GM12875 (cell line): ENCODE data around the gene IKZF3.

ENCODE experiments used
- H3K4me3 ChIP-seq: one replicate; pipeline ENCODE4 v1.5.1; 2011; ENCODE audit warnings: low read depth, low read length, control low read depth
- TF ChIP-seq, protein P1 (sequence below): IDR thresholded peaks from 2 replicates; pipeline ENCODE4 v1.5.1; 2011; ENCODE audit warnings: low read depth, mild to moderate bottlenecking, control low read depth, inconsistent platforms, low read length, moderate library complexity, borderline replicate concordance; ENCODE audit not compliant: insufficient read depth

The IKZF3 gene

DNA sequence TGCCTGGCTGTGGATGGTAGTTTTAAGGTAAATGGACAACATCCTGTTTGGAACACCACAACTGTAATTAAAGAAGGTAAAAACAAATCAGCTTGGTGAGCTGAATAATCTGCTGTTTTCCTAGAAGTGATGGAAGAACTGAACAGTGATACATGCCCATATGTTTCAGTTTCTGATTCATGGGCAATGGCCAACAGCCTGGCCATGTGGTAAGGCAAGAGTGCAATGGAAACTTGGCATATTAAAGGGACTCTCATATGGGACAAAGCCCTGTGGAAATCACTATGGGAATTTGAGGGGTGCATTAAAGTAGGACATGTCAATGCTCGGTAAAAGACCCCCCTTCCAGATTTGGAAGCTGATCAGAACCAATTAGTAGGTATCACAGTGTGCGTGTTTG is 37.8 kb downstream of the IKZF3 start:
- TF ChIP-seq, protein P1, sequence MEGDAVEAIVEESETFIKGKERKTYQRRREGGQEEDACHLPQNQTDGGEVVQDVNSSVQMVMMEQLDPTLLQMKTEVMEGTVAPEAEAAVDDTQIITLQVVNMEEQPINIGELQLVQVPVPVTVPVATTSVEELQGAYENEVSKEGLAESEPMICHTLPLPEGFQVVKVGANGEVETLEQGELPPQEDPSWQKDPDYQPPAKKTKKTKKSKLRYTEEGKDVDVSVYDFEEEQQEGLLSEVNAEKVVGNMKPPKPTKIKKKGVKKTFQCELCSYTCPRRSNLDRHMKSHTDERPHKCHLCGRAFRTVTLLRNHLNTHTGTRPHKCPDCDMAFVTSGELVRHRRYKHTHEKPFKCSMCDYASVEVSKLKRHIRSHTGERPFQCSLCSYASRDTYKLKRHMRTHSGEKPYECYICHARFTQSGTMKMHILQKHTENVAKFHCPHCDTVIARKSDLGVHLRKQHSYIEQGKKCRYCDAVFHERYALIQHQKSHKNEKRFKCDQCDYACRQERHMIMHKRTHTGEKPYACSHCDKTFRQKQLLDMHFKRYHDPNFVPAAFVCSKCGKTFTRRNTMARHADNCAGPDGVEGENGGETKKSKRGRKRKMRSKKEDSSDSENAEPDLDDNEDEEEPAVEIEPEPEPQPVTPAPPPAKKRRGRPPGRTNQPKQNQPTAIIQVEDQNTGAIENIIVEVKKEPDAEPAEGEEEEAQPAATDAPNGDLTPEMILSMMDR, result no peak
- no peak overlapping the region for H3K4me3 ChIP-seq

DNA sequence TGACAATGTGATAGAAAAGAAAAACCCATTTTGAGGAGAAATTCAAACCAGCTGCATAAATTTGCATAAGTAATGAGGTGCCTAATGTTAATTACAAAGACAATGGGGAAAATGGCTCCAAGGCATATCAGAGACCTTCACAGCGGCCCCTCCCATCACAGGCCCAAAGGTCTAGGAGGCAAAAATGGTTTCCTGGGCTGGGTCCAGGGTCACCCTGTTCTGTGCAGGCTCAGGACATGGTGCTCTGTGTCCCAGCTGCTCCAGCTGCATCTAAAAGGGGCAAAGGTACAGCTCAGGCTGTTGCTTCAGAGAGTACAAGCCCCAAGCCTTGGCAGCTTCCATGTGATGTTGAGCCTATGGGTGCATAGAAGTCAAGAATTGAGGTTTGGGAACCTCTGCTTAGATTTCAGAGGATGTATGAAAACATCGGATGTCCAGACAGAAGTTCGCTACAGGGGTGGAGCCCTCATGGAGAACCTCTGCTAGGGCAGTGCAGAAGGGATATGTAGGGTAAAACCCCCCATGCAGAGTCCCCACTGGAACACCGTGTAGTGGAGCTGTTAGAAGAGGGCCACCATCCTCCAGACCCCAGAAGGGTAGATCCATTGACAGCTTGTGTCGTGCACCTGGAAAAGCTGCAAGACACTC is 40.6 kb downstream of the IKZF3 start:
- TF ChIP-seq, protein P1, result no peak
- H3K4me3 ChIP-seq, result no peak overlapping the region

- TF ChIP-seq, protein P1, result no peak
Observed at GRCh38 chr17:39822051-39822451, 42.1 kb downstream of the IKZF3 start.

DNA sequence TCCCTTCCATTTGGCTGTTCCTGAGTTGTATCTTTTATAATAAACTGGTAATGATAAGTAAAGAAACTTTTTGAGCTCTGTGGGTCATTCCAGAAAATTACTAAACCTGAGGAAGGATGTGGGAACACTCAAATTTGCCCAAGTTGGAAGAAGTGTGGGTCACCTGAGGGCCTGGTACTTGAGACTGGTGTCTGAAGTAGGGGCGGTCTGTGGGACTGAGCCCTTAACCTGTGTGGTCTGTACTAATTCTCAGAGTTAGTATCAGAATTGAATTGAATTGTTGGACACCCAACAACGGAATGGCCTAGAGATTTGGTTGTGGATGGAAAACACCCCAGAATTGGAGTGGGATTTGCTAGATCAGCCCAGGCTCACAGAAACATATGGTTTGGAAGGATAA is 43.1 kb downstream of the IKZF3 start:
- H3K4me3 ChIP-seq, result no peak overlapping the region
- TF ChIP-seq, protein P1, result no peak

More at GRCh38 chr17:39822051-39822451, 42.1 kb downstream of the IKZF3 start:
- H3K4me3 ChIP-seq, result no peak overlapping the region

DNA sequence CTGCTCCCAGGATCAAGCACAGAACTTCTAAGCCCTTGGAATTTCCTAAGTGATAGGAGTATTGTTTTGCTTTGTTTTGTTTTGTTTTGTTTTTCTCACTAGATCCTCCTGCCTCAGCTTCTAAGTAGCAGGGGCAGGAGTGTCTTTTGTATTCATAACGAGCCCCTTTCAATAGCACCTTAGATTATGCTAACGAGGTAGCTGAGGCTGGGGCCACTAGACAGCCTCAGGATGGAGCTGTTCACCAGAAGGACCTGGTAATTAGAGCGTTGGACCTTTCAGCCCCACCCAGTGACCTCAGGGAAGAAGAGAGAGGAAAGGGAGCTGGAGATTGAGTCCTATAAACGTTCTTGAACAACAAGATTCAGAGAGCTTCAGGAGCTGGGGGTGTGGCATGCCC is 43.6 kb downstream of the IKZF3 start:
- TF ChIP-seq, protein P1, result no peak
- H3K4me3 ChIP-seq, result no peak overlapping the region

DNA sequence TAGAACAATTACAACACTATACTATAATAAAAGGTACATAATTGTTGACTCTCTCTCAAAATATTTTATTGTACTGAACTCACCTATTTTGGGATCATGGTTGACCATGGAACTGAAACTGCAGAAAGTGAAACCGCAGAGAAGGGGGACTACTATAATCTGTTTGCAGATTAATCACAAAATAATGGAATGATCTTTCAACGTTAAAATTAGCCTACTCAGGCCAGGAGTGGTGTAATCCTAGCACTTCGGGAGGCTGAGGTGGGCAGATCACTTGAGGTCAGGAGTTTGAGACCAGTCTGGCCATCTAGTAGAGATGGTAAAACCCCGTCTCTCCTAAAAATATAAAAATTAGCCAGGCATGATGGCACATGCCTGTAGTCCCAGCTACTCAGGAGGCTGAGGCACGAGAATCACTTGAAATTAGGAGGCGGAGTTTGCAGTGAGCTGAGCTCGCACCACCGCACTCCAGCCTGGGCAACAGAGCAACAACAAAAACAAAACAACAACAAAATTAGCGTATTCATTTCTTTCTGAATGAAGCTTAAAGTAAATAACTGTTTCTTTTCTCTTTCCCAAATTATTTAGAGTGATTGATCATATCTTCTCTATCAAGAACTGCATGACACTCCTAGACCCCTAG is 45.6 kb downstream of the IKZF3 start:
- no peak overlapping the region for H3K4me3 ChIP-seq
- TF ChIP-seq, protein P1, result no peak

GRCh38 chr17:39816272-39816671 is 47.8 kb downstream of the IKZF3 start:
- no peak overlapping the region for H3K4me3 ChIP-seq
- TF ChIP-seq, protein P1, result no peak
